GM12878 (cell line): ENCODE measurements around the gene CRELD2.

ENCODE experiments used
- CHD1 ChIP-seq: IDR thresholded peaks from 2 replicates; pipeline ENCODE4 v1.6.1; 2012; ENCODE audit warnings: low read depth, low read length, improper control_type of control experiment
- CREM ChIP-seq: IDR thresholded peaks from 2 replicates; pipeline ENCODE4 v1.6.1; 2014; ENCODE audit warnings: antibody characterized with exemption, low read depth
- GABPA ChIP-seq: IDR thresholded peaks from 2 replicates; pipeline ENCODE4 v1.6.1; 2014; ENCODE audit warnings: antibody characterized with exemption, low read depth, mild to moderate bottlenecking, inconsistent platforms
- HDAC2 ChIP-seq: fragments of 200-600 bp; sonication (generic); IDR thresholded peaks from 2 replicates; pipeline ENCODE4 v1.6.1; 2017
- POLR2A ChIP-seq: IDR thresholded peaks from 2 replicates; pipeline ENCODE4 v1.6.1; 2011; ENCODE audit warnings: low read depth, mild to moderate bottlenecking, low read length
- SIN3A ChIP-seq: IDR thresholded peaks from 2 replicates; pipeline ENCODE4 v1.6.1; 2012; ENCODE audit warnings: low read depth, low read length, improper control_type of control experiment
- SPI1 ChIP-seq: IDR thresholded peaks from 2 replicates; pipeline ENCODE4 v1.6.1; 2011; ENCODE audit warnings: low read depth, mild to moderate bottlenecking, low read length, moderate library complexity, borderline replicate concordance; ENCODE audit not compliant: insufficient read depth
- TAF1 ChIP-seq: IDR thresholded peaks from 2 replicates; pipeline ENCODE4 v1.6.1; 2011; ENCODE audit warnings: mild to moderate bottlenecking, low read depth, low read length, borderline replicate concordance
- ZSCAN29 ChIP-seq: fragments of 450-650 bp; IDR thresholded peaks from 2 replicates; pipeline ENCODE4 v1.6.1; 2017; ENCODE audit warnings: mild to moderate bottlenecking, moderate library complexity
- TF ChIP-seq, protein P1 (sequence below), 3 experiments: IDR thresholded peaks in 2 of 3; conservative IDR thresholded peaks in 1 of 3; 2 replicates each; pipeline ENCODE4 v1.5.1; 2011; ENCODE audit warnings: low read depth in 3 of 3, low read length in 3 of 3, mild to moderate bottlenecking in 3 of 3, control low read depth in 2 of 3, moderate library complexity in 2 of 3, inconsistent platforms in 1 of 3, mixed read lengths in 1 of 3; ENCODE audit not compliant: control insufficient read depth in 2 of 3, insufficient read depth in 1 of 3; ENCODE audit errors: extremely low read depth in 1 of 3
- TF ChIP-seq, protein P2 (sequence below): IDR thresholded peaks from 2 replicates; pipeline ENCODE4 v1.6.1; 2012; ENCODE audit warnings: low read length, inconsistent platforms
- TF ChIP-seq, protein P3 (sequence below): fragments of 450-650 bp; IDR thresholded peaks from 2 replicates; pipeline ENCODE4 v1.6.1; 2017; ENCODE audit warnings: mild to moderate bottlenecking

DNA sequence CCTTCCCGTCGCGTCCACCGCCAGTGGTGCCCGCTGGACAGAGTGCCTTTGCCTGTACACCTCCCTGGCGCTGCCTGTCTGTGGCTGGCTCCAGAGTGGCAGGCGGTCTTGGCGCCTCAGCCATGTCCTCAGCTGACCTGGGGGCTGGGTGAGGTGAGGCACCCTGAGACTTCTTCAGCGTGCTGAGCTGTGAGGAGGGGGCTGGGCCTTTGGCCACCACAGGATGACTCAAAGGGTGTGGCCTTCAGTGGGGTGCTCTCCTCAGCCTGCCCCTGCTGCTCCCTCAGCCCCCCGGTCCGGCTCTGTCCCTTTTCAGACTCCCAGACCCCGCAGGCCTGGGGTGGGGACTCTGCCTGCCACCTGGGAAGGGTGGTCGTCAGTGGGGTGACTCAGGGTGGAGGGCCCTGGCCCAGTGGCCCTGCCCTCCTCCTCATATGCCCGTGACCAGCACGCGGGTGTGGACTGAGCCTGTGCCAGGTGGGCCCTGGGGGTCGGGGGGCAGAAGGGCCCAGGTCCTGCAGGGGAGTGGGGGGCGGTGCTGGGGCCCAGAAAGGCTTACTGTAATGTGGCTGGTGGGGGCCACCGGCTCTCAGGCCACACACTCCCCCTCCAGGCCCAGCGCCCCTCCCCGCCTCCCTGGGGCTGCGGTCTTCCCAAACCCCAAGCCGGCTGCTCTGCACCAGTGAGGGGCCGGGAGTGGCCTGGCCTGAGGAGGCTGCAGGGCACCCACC is 15.9 kb downstream of the CRELD2 start:
- TF ChIP-seq SIN3A (no peak), GABPA (no peak), POLR2A (peak; percentile 44; the same call in 1 of the 2 replicates), SPI1 (no peak), TAF1 (no peak), CHD1 (no peak), ZSCAN29 (no peak), CREM (no peak), HDAC2 (no peak)
- TF ChIP-seq, protein P1, sequence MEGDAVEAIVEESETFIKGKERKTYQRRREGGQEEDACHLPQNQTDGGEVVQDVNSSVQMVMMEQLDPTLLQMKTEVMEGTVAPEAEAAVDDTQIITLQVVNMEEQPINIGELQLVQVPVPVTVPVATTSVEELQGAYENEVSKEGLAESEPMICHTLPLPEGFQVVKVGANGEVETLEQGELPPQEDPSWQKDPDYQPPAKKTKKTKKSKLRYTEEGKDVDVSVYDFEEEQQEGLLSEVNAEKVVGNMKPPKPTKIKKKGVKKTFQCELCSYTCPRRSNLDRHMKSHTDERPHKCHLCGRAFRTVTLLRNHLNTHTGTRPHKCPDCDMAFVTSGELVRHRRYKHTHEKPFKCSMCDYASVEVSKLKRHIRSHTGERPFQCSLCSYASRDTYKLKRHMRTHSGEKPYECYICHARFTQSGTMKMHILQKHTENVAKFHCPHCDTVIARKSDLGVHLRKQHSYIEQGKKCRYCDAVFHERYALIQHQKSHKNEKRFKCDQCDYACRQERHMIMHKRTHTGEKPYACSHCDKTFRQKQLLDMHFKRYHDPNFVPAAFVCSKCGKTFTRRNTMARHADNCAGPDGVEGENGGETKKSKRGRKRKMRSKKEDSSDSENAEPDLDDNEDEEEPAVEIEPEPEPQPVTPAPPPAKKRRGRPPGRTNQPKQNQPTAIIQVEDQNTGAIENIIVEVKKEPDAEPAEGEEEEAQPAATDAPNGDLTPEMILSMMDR (IDR thresholded peaks at IDR 0.05 in 2 of 3, conservative IDR thresholded peaks at IDR 0.05 in 1 of 3; ENCODE audit: control insufficient read depth in 2 of 3, extremely low read depth in 1 of 3, insufficient read depth in 1 of 3, low read depth in 3 of 3, low read length in 3 of 3): no peak
- TF ChIP-seq, protein P2, sequence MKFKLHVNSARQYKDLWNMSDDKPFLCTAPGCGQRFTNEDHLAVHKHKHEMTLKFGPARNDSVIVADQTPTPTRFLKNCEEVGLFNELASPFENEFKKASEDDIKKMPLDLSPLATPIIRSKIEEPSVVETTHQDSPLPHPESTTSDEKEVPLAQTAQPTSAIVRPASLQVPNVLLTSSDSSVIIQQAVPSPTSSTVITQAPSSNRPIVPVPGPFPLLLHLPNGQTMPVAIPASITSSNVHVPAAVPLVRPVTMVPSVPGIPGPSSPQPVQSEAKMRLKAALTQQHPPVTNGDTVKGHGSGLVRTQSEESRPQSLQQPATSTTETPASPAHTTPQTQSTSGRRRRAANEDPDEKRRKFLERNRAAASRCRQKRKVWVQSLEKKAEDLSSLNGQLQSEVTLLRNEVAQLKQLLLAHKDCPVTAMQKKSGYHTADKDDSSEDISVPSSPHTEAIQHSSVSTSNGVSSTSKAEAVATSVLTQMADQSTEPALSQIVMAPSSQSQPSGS: no peak
- TF ChIP-seq, protein P3, sequence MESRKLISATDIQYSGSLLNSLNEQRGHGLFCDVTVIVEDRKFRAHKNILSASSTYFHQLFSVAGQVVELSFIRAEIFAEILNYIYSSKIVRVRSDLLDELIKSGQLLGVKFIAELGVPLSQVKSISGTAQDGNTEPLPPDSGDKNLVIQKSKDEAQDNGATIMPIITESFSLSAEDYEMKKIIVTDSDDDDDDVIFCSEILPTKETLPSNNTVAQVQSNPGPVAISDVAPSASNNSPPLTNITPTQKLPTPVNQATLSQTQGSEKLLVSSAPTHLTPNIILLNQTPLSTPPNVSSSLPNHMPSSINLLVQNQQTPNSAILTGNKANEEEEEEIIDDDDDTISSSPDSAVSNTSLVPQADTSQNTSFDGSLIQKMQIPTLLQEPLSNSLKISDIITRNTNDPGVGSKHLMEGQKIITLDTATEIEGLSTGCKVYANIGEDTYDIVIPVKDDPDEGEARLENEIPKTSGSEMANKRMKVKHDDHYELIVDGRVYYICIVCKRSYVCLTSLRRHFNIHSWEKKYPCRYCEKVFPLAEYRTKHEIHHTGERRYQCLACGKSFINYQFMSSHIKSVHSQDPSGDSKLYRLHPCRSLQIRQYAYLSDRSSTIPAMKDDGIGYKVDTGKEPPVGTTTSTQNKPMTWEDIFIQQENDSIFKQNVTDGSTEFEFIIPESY: peak; percentile 88
